HUDEP-2 (cell line): ENCODE results near the gene PCGF3.
"Not testable (repeated sequence)": the region's sequence is repeated elsewhere in the genome, so short reads cannot be mapped to it uniquely, and the experiment has no call there.

Source experiments
- DNase-seq, 76 experiments: peaks; one replicate each; lab custom pipeline; 2025; ENCODE audit not compliant: unreplicated experiment in 76 of 76; lab: John Stamatoyannopoulos, UW

The PCGF3 gene

DNA sequence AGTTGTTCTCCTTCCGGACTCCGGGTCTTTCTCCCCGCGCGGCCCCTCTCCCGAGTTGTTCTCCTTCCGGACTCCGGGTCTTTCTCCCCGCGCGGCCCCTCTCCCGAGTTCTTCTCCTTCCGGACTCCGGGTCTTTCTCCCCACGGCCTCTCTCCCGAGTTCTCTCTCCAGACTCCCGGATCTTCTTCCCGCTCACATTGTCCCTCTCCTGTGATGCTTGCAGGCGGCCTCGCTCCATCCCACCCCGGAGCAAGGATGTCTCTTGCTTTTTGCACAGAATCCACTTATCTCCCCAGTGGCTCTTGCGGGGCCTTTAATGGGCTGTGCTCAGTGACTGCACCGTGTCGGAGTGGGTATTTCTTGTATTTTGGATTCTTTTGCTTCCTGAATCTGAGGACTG lies 54.2 kb downstream of the PCGF3 start:
- not testable (repeated sequence) for DNase-seq

DNA sequence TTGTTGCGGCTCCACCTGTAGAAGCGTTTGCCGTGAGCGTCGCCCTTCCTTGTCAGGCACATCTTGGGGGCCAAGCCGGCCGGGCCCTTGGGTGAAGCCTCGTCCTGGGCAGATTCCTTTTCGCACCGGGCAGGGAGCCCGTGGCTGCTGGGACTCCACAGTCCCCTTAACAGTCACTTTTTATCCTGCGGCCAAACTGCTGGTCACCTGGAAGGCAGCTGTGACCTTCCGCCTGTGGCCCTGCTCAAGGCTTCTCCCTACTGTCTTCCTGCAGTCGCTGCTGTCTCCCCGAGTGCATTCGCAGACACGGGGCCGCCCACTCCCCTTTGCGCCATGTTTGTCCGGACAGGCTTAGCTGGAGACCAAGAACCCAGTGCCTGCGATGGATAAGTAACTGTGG lies 55.0 kb downstream of the PCGF3 start:
- no peak for DNase-seq

GRCh38 chr4:761086-761485 lies 55.5 kb downstream of the PCGF3 start:
- no peak for DNase-seq

DNA sequence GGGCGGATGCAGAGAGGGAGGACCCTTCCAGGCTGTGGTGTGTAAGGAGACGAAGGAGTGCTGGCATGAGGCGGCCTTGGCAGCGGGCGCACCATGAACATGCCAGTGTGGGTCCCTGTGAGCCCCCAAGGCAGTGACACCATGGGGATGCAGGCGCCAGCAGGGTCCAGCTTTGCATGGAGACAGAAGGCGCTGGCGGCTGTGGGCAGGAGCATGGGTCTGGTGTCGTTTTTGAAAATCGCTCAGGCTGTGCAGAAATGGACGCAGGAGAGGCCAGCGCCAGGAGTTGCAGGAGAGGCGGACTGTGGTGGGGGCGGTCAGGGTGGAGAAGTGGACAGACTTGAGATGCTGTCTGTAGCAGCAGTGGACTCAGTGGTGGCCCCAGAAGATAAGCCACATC lies 56.1 kb downstream of the PCGF3 start:
- no peak for DNase-seq

- peak in 7 of 76 experiments; percentile 5 to 17 (median 9) for DNase-seq
Observed at GRCh38 chr4:762211-763190, 56.9 kb downstream of the PCGF3 start.

- DNase-seq, result no peak
Observed at GRCh38 chr4:763191-763810, 57.7 kb downstream of the PCGF3 start.

DNA sequence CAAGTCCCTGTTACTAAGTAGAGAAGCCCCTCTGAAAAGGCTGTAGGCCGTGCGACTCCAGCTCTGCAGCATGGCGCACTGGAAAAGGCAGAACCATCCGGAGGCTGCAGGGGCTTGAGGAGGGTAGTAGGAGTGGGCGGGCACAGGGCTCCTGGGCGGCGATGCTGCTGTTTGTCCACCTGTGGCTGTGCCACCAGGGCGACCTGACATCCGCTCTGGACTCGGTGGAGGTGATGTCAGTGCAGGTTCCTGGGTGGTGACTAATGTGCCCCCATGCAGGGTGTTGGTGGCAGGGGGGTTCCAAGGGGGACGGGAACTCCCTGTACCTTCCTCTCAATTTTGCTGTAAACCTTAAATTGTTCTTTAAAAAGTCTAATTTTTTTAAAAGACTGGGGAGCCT lies 58.3 kb downstream of the PCGF3 start:
- no peak for DNase-seq

DNA sequence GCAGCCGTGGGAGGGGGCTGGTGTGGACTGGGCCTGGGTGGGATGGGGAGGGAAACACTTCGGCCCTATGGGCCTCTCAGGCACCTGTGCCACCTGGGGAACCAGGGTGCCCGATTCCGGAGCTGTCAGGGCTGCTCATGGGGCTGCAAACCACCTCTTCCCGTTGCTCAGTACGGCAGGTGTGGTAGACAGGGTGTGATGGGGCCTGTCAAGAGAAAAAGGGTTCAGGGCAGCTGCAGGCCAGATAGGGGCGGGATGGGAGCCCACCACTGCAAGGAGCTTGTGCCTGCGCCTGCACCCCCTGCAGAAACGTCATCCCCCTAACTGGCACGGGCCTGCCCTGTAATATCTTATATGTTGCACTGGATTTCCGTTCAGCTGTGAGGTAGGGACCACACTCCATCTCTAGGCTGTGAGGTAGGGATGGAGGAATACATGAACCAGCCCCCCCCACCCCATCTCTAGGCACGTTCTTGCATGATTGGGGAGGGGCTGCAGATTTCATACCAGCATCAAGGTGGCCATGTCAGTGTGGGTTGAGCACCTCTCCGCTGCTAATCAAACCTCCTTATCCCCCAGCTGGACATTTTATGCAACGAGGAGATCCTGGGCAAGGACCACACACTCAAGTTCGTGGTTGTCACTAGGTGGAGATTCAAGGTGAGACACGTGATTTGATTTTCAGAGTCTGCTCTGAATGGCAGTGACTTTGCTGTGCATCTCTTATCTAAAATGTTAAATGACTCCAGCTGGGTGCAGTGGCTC lies 59.0 kb downstream of the PCGF3 start:
- no peak for DNase-seq

DNA sequence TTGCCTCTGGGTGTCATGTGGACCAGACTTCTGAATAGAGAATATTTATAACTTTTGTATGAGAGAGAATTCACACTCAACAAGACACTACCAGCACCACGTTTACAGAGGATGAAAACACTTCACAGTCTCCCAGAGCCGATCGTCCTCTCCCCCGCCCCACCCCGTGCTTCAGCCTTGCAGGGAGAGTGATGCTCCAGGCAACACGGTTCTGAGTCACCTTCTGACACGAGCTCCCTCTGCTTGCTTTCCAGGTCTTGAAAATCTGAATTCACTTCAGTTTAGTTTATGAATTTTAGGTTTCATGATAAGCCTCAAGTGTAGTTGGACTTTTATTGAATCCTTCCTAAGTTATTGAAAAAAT lies 60.5 kb downstream of the PCGF3 start:
- peak in 1 of 76 experiments; percentile 8 for DNase-seq

- no peak for DNase-seq
Observed at GRCh38 chr4:766559-767283, 61.1 kb downstream of the PCGF3 start.

GRCh38 chr4:768076-768475 lies 62.4 kb downstream of the PCGF3 start:
- no peak for DNase-seq

DNA sequence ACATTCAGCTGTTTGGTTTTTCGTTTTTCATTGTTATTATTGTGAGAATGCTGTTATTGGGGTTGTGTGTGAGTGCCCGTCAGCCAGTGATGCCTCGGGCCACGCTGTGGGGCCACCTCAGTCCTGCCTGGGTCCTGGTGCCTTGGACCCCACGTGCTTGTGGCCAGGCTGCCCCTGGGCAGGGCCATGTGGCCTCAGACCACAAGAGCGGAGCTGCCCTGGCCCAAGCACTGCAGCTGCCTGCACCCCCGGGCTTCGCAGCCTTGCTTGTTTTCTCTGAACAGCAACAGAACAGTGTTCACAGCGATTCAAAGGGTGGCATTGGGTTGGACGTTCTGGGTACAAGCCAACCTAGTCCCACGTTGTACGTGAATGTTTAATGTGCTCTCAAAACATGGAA lies 63.4 kb downstream of the PCGF3 start:
- DNase-seq, result no peak

DNA sequence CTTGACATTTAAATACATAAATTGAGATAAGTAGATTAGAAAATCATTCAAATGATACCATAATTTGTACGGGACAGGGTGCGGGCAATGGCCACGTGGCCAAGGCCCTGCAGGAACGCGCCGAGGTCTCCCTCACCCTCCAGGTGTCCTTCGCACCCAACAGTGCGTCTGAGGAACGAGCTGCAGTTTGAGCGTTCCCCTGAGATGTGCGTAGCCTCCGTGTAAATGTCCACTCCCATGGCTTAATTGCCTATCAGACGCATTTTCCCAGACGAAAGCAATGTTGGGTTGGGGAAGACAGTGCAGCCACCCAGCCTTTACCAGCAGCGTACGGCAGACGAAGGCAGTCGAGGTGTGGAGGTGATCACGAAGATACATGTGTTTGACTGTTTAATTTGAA lies 63.9 kb downstream of the PCGF3 start:
- no peak for DNase-seq

GRCh38 chr4:770022-770421 lies 64.4 kb downstream of the PCGF3 start:
- DNase-seq, result no peak

- DNase-seq, result no peak
Observed at GRCh38 chr4:771464-771863, 65.8 kb downstream of the PCGF3 start.

DNA sequence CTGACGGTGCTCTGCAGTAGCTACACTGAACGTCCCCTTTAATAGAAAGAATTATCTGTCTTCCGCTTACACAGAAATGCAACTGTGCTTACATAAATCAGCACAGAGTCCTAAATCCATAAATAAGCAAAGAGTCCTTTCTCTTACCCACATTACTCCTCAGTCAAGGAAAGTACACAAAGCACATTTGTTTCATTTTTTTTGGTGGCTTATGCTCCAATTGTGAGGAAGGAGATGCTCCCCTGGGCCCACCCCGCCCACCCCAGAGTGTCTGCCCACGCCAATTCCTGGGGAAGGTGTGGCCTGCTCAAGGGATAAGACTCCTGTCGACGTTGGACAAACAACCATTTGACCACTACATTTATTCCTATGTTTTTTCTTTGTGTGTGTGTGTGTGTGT lies 66.5 kb downstream of the PCGF3 start:
- DNase-seq, result no peak

GRCh38 chr4:772776-773175 lies 67.1 kb downstream of the PCGF3 start:
- DNase-seq, result no peak

DNA sequence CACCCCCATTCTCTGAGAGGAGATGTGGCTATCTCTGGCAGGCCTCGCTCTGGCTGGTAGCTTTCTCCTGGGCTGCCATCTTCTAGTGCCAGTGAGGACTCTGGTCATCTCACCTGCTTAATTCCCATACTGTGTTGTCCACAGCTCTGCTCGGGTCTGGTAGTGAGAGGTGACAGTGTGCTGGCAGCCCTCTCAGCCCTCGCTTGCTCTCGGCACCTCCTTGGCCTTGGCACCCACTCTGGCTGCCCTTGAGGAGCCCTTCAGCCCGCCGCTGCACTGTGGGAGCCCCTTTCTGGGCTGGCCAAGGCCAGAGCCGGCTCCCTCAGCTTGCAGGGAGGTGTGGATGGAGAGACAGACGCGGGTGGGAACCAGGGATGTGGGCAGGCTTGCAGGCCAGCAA lies 67.6 kb downstream of the PCGF3 start:
- no peak for DNase-seq

DNA sequence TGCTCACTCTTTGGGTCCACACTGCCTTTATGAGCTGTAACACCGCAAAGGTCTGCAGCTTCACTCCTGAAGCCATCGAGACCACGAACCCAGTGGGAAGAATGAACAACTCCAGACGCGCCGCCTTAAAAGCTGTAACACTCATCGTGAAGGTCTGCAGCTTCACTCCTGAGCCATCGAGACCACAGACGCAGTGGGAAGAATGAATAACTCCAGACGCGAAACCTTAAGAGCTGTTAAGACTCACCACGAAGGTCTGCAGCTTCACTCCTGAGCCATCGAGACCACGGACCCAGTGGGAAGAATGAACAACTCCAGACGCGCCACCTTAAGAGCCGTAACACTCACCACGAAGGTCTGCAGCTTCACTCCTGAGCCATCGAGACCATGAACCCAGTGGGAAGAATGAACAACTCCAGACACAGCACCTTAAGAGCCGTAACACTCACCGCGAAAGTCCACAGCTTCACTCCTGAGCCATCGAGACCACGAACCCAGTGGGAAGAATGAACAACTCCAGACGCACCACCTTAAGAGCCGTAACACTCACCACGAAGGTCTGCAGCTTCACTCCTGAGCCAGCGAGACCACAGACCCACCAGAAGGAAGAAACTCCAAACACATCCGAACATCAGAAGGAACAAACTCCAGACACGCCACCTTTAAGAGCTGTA lies 68.9 kb downstream of the PCGF3 start:
- DNase-seq, result not testable (repeated sequence)

- DNase-seq, result not testable (repeated sequence)
Observed at GRCh38 chr4:775485-775884, 69.9 kb downstream of the PCGF3 start.
